HepG2 (cell line): ENCODE measurements around the gene CSTF1. TPM values are rescaled to one million over a fixed set of nuclear protein-coding genes. Genes with fewer than 3 reads are reported as not detected.
A peak's percentile ranks its signal among the peaks of the same experiment; 100 is the strongest.

ENCODE experiments used
- CCAR2 ChIP-seq: fragments of 200-400 bp; formaldehyde crosslinking; optimal IDR thresholded peaks from 2 replicates; pipeline ENCODE3; 2018; ENCODE audit warnings: low read depth, mild to moderate bottlenecking, low read length, moderate library complexity
- EED ChIP-seq: sonication (generic); formaldehyde crosslinking; IDR thresholded peaks from 2 replicates; pipeline ENCODE4 v1.5.0; 2020; ENCODE audit warnings: mild to moderate bottlenecking, missing genetic modification reagents
- HIVEP1 ChIP-seq: sonication (generic); formaldehyde crosslinking; IDR thresholded peaks from 2 replicates; pipeline ENCODE4 v1.4.0; 2020; ENCODE audit warnings: mild to moderate bottlenecking, missing genetic modification reagents
- HNRNPLL ChIP-seq: fragments of 200-400 bp; formaldehyde crosslinking; IDR thresholded peaks from 2 replicates; pipeline ENCODE4 v1.6.1; 2017; ENCODE audit warnings: mild to moderate bottlenecking, low read depth, low read length; ENCODE audit not compliant: poor library complexity, severe bottlenecking
- IKZF5 ChIP-seq: IDR thresholded peaks from 2 replicates; pipeline ENCODE4 v1.6.1; 2018; ENCODE audit warnings: missing genetic modification reagents, mild to moderate bottlenecking, missing compliant biosample characterization
- KLF15 ChIP-seq: sonication (generic); formaldehyde crosslinking; IDR thresholded peaks from 2 replicates; pipeline ENCODE4 v1.8.1; 2023; ENCODE audit warnings: borderline replicate concordance, mild to moderate bottlenecking, inconsistent platforms, missing genetic modification reagents, mixed read lengths
- MED1 ChIP-seq: sonication (generic); formaldehyde crosslinking; IDR thresholded peaks from 2 replicates; pipeline ENCODE4 v1.4.0; 2020; ENCODE audit warnings: missing genetic modification reagents
- MEF2D ChIP-seq: sonication (generic); formaldehyde crosslinking; IDR thresholded peaks from 2 replicates; pipeline ENCODE4 v1.5.1; 2020; ENCODE audit warnings: mild to moderate bottlenecking, missing genetic modification reagents
- RFXANK ChIP-seq: IDR thresholded peaks from 2 replicates; pipeline ENCODE4 v1.6.1; 2016
- SMAD3 ChIP-seq: sonication (generic); formaldehyde crosslinking; IDR thresholded peaks from 2 replicates; pipeline ENCODE4 v1.4.0; 2020; ENCODE audit warnings: missing genetic modification reagents
- TARDBP ChIP-seq: sonication (generic); formaldehyde crosslinking; IDR thresholded peaks from 2 replicates; pipeline ENCODE4 v1.8.0; 2022; ENCODE audit warnings: mild to moderate bottlenecking, missing genetic modification reagents
- ZBTB26 ChIP-seq: IDR thresholded peaks from 2 replicates; pipeline ENCODE4 v1.6.1; 2016; ENCODE audit warnings: missing compliant biosample characterization, missing genetic modification reagents, borderline replicate concordance
- ZBTB7B ChIP-seq: sonication (generic); formaldehyde crosslinking; IDR thresholded peaks from 2 replicates; pipeline ENCODE4 v1.4.0; 2020; ENCODE audit warnings: missing genetic modification reagents
- ZNF12 ChIP-seq: sonication (generic); formaldehyde crosslinking; IDR thresholded peaks from 2 replicates; pipeline ENCODE4 v1.5.0; 2020; ENCODE audit warnings: missing genetic modification reagents
- ZNF382 ChIP-seq: sonication (generic); formaldehyde crosslinking; IDR thresholded peaks from 2 replicates; pipeline ENCODE4 v1.5.0; 2020; ENCODE audit warnings: missing genetic modification reagents, mild to moderate bottlenecking, borderline replicate concordance
- ZSCAN22 ChIP-seq: sonication (generic); formaldehyde crosslinking; IDR thresholded peaks from 2 replicates; pipeline ENCODE4 v1.4.0; 2020; ENCODE audit warnings: mild to moderate bottlenecking, missing genetic modification reagents
- polyA plus RNA-seq, 8 experiments: library from polyadenylated mRNA; depleted of rRNA in 3 of 8; stranded (reverse) in 7 of 8; unstranded in 1 of 8; fragments of >200 nt; fragmentation: Illumina TruSeq in 4 of 8; extraction: Trizol in 4 of 8; gene quantifications; 2 replicates each; pipeline versions ENCODE4 v1.2.1 to v1.2.3, GENCODE V29; 2011 to 2016; ENCODE audit warnings: low read depth in 4 of 8, missing spikeins in 1 of 8, mixed read lengths in 1 of 8; ENCODE audit not compliant: insufficient read depth in 1 of 8
- total RNA-seq, 5 experiments: library from RNA; depleted of rRNA; stranded (reverse); fragments of >200 nt; fragmentation: Illumina TruSeq; extraction: Trizol; gene quantifications; 2 replicates each; pipeline ENCODE4 v1.2.3, GENCODE V29; 2016; ENCODE audit warnings: low read depth in 1 of 5
- TF ChIP-seq, protein P1 (sequence below): sonication (generic); formaldehyde crosslinking; IDR thresholded peaks from 2 replicates; pipeline ENCODE4 v1.5.1; 2020; ENCODE audit warnings: mild to moderate bottlenecking, missing genetic modification reagents, borderline replicate concordance
- TF ChIP-seq, protein P2 (sequence below): sonication (generic); formaldehyde crosslinking; IDR thresholded peaks from 2 replicates; pipeline ENCODE4 v1.9.0; 2022; ENCODE audit warnings: missing genetic modification reagents, mild to moderate bottlenecking, borderline replicate concordance
- TF ChIP-seq, protein P3 (sequence below): sonication (generic); formaldehyde crosslinking; IDR thresholded peaks from 2 replicates; pipeline ENCODE4 v1.8.1; 2023; ENCODE audit warnings: mild to moderate bottlenecking, missing genetic modification reagents, borderline replicate concordance

The CSTF1 gene
- total and polyA plus RNA-seq, 2 of the 13 experiments (the other 11 are each of a cell fraction or from before 2014, with no cell fraction given) = 70.9 to 100 TPM

DNA sequence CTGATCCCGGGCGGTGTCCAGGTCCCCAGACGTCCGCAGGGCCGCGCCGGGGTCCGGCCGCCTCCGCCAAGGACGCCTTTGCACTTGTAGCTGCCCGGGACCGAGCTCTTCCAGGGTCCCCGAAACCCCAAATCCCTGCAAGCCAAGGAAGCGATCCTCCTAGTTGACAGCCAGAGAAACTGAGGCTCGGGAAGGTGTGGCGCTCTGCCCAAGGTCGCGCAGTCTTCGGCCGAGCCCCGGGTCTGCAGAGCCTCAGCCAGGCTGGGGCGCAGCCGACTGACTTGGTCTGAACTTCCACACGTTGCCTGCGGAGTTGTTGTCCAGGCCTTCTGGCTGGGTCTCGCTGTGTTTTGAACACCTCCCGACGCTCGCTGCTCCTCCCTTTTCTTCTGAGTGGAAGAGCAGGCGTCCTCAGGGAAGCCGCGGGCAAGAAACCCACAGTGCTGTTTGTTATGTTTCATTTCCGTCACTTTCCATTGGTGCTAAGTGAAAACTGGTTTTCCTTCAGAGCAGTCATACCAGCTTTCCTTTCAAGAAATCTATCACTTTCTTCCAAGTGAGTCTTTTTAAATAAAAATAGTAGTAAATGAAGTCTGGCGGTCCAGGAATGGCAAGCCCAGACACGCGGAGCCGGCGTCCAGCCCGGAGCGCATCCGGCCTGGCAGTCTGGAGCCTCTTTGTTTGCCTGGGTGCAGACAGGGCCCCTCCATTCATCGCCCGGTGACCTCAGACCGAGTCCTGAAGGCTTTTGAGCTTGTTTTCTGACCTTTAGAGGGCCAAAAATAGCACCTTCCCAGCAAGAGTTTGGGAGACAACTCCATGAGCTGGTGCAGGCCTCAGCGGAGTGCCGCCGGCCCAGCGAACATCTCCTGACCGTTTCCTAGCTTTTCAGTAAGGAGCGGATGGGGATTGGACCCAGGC lies 33.0 kb upstream of the CSTF1 start (continued):
- TF ChIP-seq HIVEP1 (CRISPR knock-in tag) = peak; percentile 15; the same call in 1 of the 2 replicates
- TF ChIP-seq RFXANK (CRISPR knock-in tag) = no peak; the same call in 1 of the 2 replicates
- no peak; the same call in 1 of the 2 replicates for TF ChIP-seq SMAD3
- TF ChIP-seq ZNF12 = no peak; the same call in 1 of the 2 replicates
- TF ChIP-seq CCAR2 = no peak
- TF ChIP-seq ZSCAN22 (CRISPR knock-in tag) = no peak
- TF ChIP-seq EED (CRISPR knock-in tag) = no peak
- no peak for TF ChIP-seq ZNF382 (CRISPR knock-in tag)
- TF ChIP-seq ZBTB26 (CRISPR knock-in tag) = no peak
- TF ChIP-seq IKZF5 (CRISPR knock-in tag) = no peak; the same call in none of the 2 replicates
- TF ChIP-seq, protein P1, sequence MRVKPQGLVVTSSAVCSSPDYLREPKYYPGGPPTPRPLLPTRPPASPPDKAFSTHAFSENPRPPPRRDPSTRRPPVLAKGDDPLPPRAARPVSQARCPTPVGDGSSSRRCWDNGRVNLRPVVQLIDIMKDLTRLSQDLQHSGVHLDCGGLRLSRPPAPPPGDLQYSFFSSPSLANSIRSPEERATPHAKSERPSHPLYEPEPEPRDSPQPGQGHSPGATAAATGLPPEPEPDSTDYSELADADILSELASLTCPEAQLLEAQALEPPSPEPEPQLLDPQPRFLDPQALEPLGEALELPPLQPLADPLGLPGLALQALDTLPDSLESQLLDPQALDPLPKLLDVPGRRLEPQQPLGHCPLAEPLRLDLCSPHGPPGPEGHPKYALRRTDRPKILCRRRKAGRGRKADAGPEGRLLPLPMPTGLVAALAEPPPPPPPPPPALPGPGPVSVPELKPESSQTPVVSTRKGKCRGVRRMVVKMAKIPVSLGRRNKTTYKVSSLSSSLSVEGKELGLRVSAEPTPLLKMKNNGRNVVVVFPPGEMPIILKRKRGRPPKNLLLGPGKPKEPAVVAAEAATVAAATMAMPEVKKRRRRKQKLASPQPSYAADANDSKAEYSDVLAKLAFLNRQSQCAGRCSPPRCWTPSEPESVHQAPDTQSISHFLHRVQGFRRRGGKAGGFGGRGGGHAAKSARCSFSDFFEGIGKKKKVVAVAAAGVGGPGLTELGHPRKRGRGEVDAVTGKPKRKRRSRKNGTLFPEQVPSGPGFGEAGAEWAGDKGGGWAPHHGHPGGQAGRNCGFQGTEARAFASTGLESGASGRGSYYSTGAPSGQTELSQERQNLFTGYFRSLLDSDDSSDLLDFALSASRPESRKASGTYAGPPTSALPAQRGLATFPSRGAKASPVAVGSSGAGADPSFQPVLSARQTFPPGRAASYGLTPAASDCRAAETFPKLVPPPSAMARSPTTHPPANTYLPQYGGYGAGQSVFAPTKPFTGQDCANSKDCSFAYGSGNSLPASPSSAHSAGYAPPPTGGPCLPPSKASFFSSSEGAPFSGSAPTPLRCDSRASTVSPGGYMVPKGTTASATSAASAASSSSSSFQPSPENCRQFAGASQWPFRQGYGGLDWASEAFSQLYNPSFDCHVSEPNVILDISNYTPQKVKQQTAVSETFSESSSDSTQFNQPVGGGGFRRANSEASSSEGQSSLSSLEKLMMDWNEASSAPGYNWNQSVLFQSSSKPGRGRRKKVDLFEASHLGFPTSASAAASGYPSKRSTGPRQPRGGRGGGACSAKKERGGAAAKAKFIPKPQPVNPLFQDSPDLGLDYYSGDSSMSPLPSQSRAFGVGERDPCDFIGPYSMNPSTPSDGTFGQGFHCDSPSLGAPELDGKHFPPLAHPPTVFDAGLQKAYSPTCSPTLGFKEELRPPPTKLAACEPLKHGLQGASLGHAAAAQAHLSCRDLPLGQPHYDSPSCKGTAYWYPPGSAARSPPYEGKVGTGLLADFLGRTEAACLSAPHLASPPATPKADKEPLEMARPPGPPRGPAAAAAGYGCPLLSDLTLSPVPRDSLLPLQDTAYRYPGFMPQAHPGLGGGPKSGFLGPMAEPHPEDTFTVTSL (CRISPR knock-in tag) = no peak
- TF ChIP-seq MED1 (CRISPR knock-in tag) = peak; percentile 41; the same call in 1 of the 2 replicates
- TF ChIP-seq MEF2D (CRISPR knock-in tag) = peak; percentile 72
- TF ChIP-seq, protein P2, sequence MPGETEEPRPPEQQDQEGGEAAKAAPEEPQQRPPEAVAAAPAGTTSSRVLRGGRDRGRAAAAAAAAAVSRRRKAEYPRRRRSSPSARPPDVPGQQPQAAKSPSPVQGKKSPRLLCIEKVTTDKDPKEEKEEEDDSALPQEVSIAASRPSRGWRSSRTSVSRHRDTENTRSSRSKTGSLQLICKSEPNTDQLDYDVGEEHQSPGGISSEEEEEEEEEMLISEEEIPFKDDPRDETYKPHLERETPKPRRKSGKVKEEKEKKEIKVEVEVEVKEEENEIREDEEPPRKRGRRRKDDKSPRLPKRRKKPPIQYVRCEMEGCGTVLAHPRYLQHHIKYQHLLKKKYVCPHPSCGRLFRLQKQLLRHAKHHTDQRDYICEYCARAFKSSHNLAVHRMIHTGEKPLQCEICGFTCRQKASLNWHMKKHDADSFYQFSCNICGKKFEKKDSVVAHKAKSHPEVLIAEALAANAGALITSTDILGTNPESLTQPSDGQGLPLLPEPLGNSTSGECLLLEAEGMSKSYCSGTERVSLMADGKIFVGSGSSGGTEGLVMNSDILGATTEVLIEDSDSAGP = peak; percentile 68; the same call in 1 of the 2 replicates
- TF ChIP-seq, protein P3, sequence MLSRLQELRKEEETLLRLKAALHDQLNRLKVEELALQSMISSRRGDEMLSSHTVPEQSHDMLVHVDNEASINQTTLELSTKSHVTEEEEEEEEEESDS (CRISPR knock-in tag) = peak; percentile 65; the same call in 1 of the 2 replicates
- TF ChIP-seq ZBTB7B (CRISPR knock-in tag) = no peak; the same call in none of the 2 replicates
- peak; percentile 73 for TF ChIP-seq TARDBP (CRISPR knock-in tag)
- peak; percentile 73 for TF ChIP-seq HNRNPLL
- TF ChIP-seq KLF15 = 0 out of 2 replicates have a peak, but pooled peaks have one; percentile 9
